BLaER1 treated with 17β-estradiol and CSF1 and Interleukin-3, amounts not matched to agents 10 nM and 100 nM (cell line): ENCODE data around the gene PLPPR3.

ENCODE experiments used
- H3K27ac ChIP-seq, 11 experiments: shearing (Covaris generic); formaldehyde crosslinking; 2 replicates each; pipeline ENCODE4 v1.8.1; 2022
- H3K27me3 ChIP-seq, 11 experiments: shearing (Covaris generic); formaldehyde crosslinking; 2 replicates each; pipeline ENCODE4 v1.8.1; 2022
- H3K36me3 ChIP-seq, 11 experiments: shearing (Covaris generic); formaldehyde crosslinking; 2 replicates each; pipeline ENCODE4 v1.8.1; 2022
- H3K4me1 ChIP-seq, 10 experiments: shearing (Covaris generic); formaldehyde crosslinking; 2 replicates each; pipeline ENCODE4 v1.8.1; 2022
- H3K4me2 ChIP-seq, 11 experiments: shearing (Covaris generic); formaldehyde crosslinking; 2 replicates each; pipeline ENCODE4 v1.8.1; 2022
- H3K4me3 ChIP-seq, 10 experiments: shearing (Covaris generic); formaldehyde crosslinking; 2 replicates each; pipeline ENCODE4 v1.8.1; 2022
- H3K9ac ChIP-seq, 11 experiments: shearing (Covaris generic); formaldehyde crosslinking; 2 replicates each; pipeline ENCODE4 v1.8.1; 2022
- H3K9me3 ChIP-seq, 11 experiments: shearing (Covaris generic); formaldehyde crosslinking; replicated peaks in 1 of 11; 2 replicates each; pipeline ENCODE4 v1.8.1; 2022
- H4K20me1 ChIP-seq, 11 experiments: shearing (Covaris generic); formaldehyde crosslinking; 2 replicates each; pipeline ENCODE4 v1.8.1; 2022
- Cebpa-rat ChIP-seq, 11 experiments: shearing (Covaris generic); IDR thresholded peaks; 2 replicates each; pipeline ENCODE4 v1.8.1; 2022

The PLPPR3 gene

GRCh38 chr19:811506-812048 is 10.2 kb downstream of the PLPPR3 start:
- Histone ChIP-seq H3K9me3 (peaks cover 0 to 11% (median 0%) of the 10 kb centered on the region in 11 experiments; a peak in 2 of 22 replicates), H3K9ac (no peak overlapping the region), H3K27ac (no peak overlapping the region), H3K4me2 (no peak overlapping the region), H3K36me3 (peaks cover 69 to 94% (median 88%) of the 10 kb centered on the region in 11 experiments), H3K4me3 (no peak overlapping the region), H3K27me3 (no peaks in the 10 kb centered on the region), H3K4me1 (no peaks in the 10 kb centered on the region), H4K20me1 (peaks cover 69 to 95% (median 91%) of the 10 kb centered on the region in 11 experiments)
- no peak for TF ChIP-seq Cebpa-rat (IDR thresholded peaks at IDR 0.05)

GRCh38 chr19:810883-811489 is 10.8 kb downstream of the PLPPR3 start:
- TF ChIP-seq Cebpa-rat (IDR thresholded peaks at IDR 0.05): no peak
- H3K27me3 ChIP-seq: no peaks in the 10 kb centered on the region

DNA sequence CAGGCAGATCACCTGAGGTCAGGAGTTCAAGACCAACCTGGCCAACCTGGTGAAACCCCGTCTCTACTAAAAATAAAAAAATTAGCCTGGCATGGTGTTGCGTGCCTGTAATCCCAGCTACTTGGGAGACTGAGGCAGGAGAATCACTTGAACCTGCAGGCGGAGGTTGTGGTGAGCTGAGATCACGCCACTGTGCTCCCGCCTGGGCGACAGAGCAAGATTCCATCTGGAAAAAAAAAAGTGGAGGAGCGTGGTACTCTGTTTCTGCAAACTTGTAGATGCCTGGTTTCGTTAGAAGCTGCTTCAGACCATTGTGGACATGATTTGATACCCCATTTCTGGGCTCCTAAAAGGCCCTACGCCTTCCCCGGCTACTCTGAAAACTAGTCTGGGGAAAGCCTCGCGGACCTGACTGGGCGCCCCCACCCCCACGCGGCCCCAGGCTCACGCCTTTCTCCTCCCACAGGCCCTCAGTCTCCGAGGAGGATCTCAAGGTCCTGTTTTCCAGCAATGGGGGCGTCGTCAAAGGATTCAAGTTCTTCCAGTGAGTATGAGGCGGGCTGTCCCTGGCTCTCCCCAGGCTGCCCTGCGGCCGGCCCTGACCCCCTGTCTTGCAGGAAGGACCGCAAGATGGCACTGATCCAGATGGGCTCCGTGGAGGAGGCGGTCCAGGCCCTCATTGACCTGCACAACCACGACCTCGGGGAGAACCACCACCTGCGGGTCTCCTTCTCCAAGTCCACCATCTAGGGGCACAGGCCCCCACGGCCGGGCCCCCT is 11.5 kb downstream of the PLPPR3 start:
- H3K4me1 ChIP-seq: no peaks in the 10 kb centered on the region
- H3K27me3 ChIP-seq: no peaks in the 10 kb centered on the region
- H3K9me3 ChIP-seq: peaks cover 0 to 11% (median 0%) of the 10 kb centered on the region in 11 experiments; a peak in 2 of 22 replicates
- H3K4me2 ChIP-seq: no peak overlapping the region
- peaks cover 82 to 99% (median 97%) of the 10 kb centered on the region in 11 experiments for H3K36me3 ChIP-seq
- no peak overlapping the region for H3K4me3 ChIP-seq
- H3K27ac ChIP-seq: no peak overlapping the region
- H4K20me1 ChIP-seq: peaks cover 83 to 100% (median 99%) of the 10 kb centered on the region in 11 experiments
- TF ChIP-seq Cebpa-rat (IDR thresholded peaks at IDR 0.05): no peak
- no peak overlapping the region for H3K9ac ChIP-seq

More at GRCh38 chr19:810883-811489, 10.8 kb downstream of the PLPPR3 start:
- no peaks in the 10 kb centered on the region for H3K4me1 ChIP-seq
- H4K20me1 ChIP-seq: peaks cover 75 to 100% (median 97%) of the 10 kb centered on the region in 11 experiments
- no peak overlapping the region for H3K4me2 ChIP-seq
- no peak overlapping the region for H3K4me3 ChIP-seq
- peaks cover 75 to 99% (median 93%) of the 10 kb centered on the region in 11 experiments for H3K36me3 ChIP-seq
- no peak overlapping the region for H3K9ac ChIP-seq
- peaks cover 0 to 11% (median 0%) of the 10 kb centered on the region in 11 experiments; a peak in 2 of 22 replicates for H3K9me3 ChIP-seq
- no peak overlapping the region for H3K27ac ChIP-seq

DNA sequence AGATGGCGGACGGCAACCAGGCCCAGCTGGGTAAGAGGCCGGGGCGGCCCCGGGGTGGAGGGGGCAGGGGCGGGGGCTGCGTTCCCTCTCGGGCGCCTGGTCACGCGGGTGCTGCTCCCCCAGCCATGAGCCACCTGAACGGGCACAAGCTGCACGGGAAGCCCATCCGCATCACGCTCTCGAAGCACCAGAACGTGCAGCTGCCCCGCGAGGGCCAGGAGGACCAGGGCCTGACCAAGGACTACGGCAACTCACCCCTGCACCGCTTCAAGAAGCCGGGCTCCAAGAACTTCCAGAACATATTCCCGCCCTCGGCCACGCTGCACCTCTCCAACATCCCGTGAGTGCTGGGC is 13.4 kb downstream of the PLPPR3 start:
- Histone ChIP-seq H3K4me3 (no peak overlapping the region), H3K27me3 (no peaks in the 10 kb centered on the region), H3K36me3 (peaks cover 96 to 99% (median 98%) of the 10 kb centered on the region in 11 experiments), H3K4me2 (no peak overlapping the region), H4K20me1 (peaks cover 96 to 100% (median 99%) of the 10 kb centered on the region in 11 experiments), H3K4me1 (no peaks in the 10 kb centered on the region), H3K9me3 (peaks cover 0 to 11% (median 0%) of the 10 kb centered on the region in 11 experiments; a peak in 2 of 22 replicates), H3K27ac (no peak overlapping the region), H3K9ac (no peak overlapping the region)
- no peak for TF ChIP-seq Cebpa-rat (IDR thresholded peaks at IDR 0.05)

GRCh38 chr19:807627-808422 is 13.9 kb downstream of the PLPPR3 start:
- Histone ChIP-seq H3K4me1 (no peaks in the 10 kb centered on the region), H4K20me1 (peaks cover 96 to 100% (median 99%) of the 10 kb centered on the region in 11 experiments), H3K27ac (no peak overlapping the region), H3K4me2 (no peak overlapping the region), H3K4me3 (no peak overlapping the region), H3K9ac (no peak overlapping the region), H3K36me3 (peaks cover 96 to 99% (median 98%) of the 10 kb centered on the region in 11 experiments), H3K27me3 (no peaks in the 10 kb centered on the region), H3K9me3 (peaks cover 0 to 8% (median 0%) of the 10 kb centered on the region in 11 experiments; a peak in 2 of 22 replicates)
- TF ChIP-seq Cebpa-rat (IDR thresholded peaks at IDR 0.05): no peak

DNA sequence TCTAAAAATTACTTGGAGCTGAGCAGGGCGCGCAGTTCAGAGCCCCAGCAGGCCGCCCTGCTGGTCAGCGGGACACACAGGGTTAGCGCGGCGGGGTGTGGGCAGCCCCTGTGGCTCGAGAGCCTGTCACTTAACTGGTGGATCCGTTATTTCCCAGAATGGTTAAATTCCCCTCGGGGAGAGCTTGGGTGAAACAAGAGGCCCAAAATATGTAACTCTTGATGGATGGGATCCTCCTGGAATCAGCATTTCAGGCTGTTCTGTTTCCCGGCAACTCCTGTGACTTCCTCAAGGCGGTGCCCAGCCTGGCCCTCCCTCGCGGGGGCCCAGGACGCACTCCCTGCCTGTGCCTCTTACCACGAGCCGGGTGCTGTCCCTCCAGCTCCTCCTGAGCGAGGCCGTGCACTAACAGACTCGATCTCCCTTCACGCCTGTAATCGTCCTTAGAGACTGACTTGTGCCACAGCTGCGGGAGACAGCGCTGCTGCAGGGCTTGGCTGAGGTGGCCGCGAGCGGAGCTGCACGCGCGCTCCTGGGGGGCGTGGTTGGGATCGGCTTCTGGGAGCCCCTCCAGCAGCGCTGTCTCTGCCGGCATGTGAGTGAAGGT is 14.8 kb downstream of the PLPPR3 start:
- Histone ChIP-seq H3K9ac (no peak overlapping the region; a peak in 1 of 22 replicates), H3K27me3 (no peaks in the 10 kb centered on the region), H3K4me2 (no peak overlapping the region), H3K4me1 (peaks cover 0 to 5% (median 2%) of the 10 kb centered on the region in 10 experiments; a peak in 6 of 20 replicates), H3K4me3 (no peak overlapping the region), H3K9me3 (0 out of 22 replicates have a peak, but pooled peaks cover 0 to 5% (median 0%) of the 10 kb centered on the region in 11 experiments), H3K36me3 (peaks cover 99 to 100% (median 100%) of the 10 kb centered on the region in 11 experiments), H4K20me1 (peaks cover 99 to 100% (median 100%) of the 10 kb centered on the region in 11 experiments), H3K27ac (no peak overlapping the region)
- TF ChIP-seq Cebpa-rat (IDR thresholded peaks at IDR 0.05): no peak

- H3K36me3 ChIP-seq: peaks cover 98 to 100% (median 100%) of the 10 kb centered on the region in 11 experiments
- no peak overlapping the region for H3K9ac ChIP-seq
- no peak overlapping the region for H3K4me3 ChIP-seq
- no peaks in the 10 kb centered on the region for H3K9me3 ChIP-seq
- H3K4me2 ChIP-seq: no peak overlapping the region
- peaks cover 99 to 100% (median 100%) of the 10 kb centered on the region in 11 experiments for H4K20me1 ChIP-seq
- no peak overlapping the region for H3K27ac ChIP-seq
- no peaks in the 10 kb centered on the region for H3K27me3 ChIP-seq
- peaks cover 7 to 16% (median 12%) of the 10 kb centered on the region in 10 experiments; a peak in 17 of 20 replicates for H3K4me1 ChIP-seq
- TF ChIP-seq Cebpa-rat (IDR thresholded peaks at IDR 0.05): no peak
Observed at GRCh38 chr19:805600-806550, 15.9 kb downstream of the PLPPR3 start.
